ENCODE data around the gene TMEM106C. TPM values are rescaled to one million over a fixed set of nuclear protein-coding genes. Genes with fewer than 3 reads are reported as not detected.

The TMEM106C gene
- total RNA-seq, 1 donor from 2014 or later = 31.3 TPM

GRCh38 chr12:47980197-47980596 lies 16.8 kb downstream of the TMEM106C start:
- Mint-ChIP-seq H3K4me3 (no peak overlapping the region), H3K4me1 (no peaks in the 10 kb centered on the region), H3K36me3 (ENCODE audit: low read depth) (no peaks in the 10 kb centered on the region), H3K9me3 (no peaks in the 10 kb centered on the region), H3K27me3 (peaks cover 2% of the 10 kb centered on the region), H3K27ac (no peak overlapping the region)
- ATAC-seq (ENCODE audit: low read depth) (no peak), DNase-seq (no peak)
- intact Hi-C loops (cut with micrococcal nuclease) = no loop called here
- CTCF ChIA-PET = no interaction called here
- no peak for TF ChIP-seq CTCF (IDR thresholded peaks at IDR 0.05)
- POLR2A ChIA-PET = no interaction called here

GRCh38 chr12:47980779-47981495 lies 17.5 kb downstream of the TMEM106C start:
- intact Hi-C loops (cut with micrococcal nuclease) = no loop called here
- H3K27me3 Mint-ChIP-seq = peaks cover 2% of the 10 kb centered on the region
- ChIA-PET CTCF (no interaction called here), POLR2A (interaction anchor here (0.7 kb wide), 1 partner anchor 26 kb away, joined by 3 read pairs; no protein-coding TSS in a partner anchor)
- no peaks in the 10 kb centered on the region for H3K4me1 Mint-ChIP-seq
- DNase-seq = no peak
- no peaks in the 10 kb centered on the region for H3K9me3 Mint-ChIP-seq
- no peak for TF ChIP-seq CTCF (IDR thresholded peaks at IDR 0.05)
- no peak overlapping the region for H3K27ac Mint-ChIP-seq
- H3K36me3 Mint-ChIP-seq (ENCODE audit: low read depth) = no peaks in the 10 kb centered on the region
- no peak overlapping the region for H3K4me3 Mint-ChIP-seq
- no peak for ATAC-seq (ENCODE audit: low read depth)

GRCh38 chr12:47981496-47982260 lies 18.3 kb downstream of the TMEM106C start:
- H3K27me3 Mint-ChIP-seq = peaks cover 2% of the 10 kb centered on the region
- ChIA-PET POLR2A (interaction anchor here (0.7 kb wide), 1 partner anchor 25 kb away, joined by 3 read pairs; no protein-coding TSS in a partner anchor), CTCF (no interaction called here)
- H3K27ac Mint-ChIP-seq = no peak overlapping the region
- H3K36me3 Mint-ChIP-seq (ENCODE audit: low read depth) = no peaks in the 10 kb centered on the region
- intact Hi-C loops (cut with micrococcal nuclease) = no loop called here
- no peaks in the 10 kb centered on the region for H3K9me3 Mint-ChIP-seq
- no peak overlapping the region for H3K4me3 Mint-ChIP-seq
- ATAC-seq (ENCODE audit: low read depth) (no peak), DNase-seq (no peak)
- TF ChIP-seq CTCF (IDR thresholded peaks at IDR 0.05) = no peak
- H3K4me1 Mint-ChIP-seq = no peaks in the 10 kb centered on the region

GRCh38 chr12:47982311-47982710 lies 18.9 kb downstream of the TMEM106C start:
- Mint-ChIP-seq H3K27me3 (peaks cover 2% of the 10 kb centered on the region), H3K4me1 (peaks cover 2% of the 10 kb centered on the region), H3K27ac (no peak overlapping the region), H3K9me3 (no peaks in the 10 kb centered on the region), H3K4me3 (no peak overlapping the region), H3K36me3 (ENCODE audit: low read depth) (no peaks in the 10 kb centered on the region)
- no peak for ATAC-seq (ENCODE audit: low read depth)
- ChIA-PET POLR2A (no interaction called here), CTCF (no interaction called here)
- peak; percentile 7 for DNase-seq
- intact Hi-C loops (cut with micrococcal nuclease) = no loop called here
- TF ChIP-seq CTCF (IDR thresholded peaks at IDR 0.05) = no peak

- Mint-ChIP-seq H3K27me3 (peaks cover 2% of the 10 kb centered on the region), H3K36me3 (ENCODE audit: low read depth) (no peaks in the 10 kb centered on the region), H3K27ac (no peak overlapping the region), H3K4me1 (peaks cover 4% of the 10 kb centered on the region), H3K9me3 (no peaks in the 10 kb centered on the region), H3K4me3 (no peak overlapping the region)
- intact Hi-C loops (cut with micrococcal nuclease) = no loop called here
- peak; percentile 11 for DNase-seq
- CTCF ChIA-PET = no interaction called here
- TF ChIP-seq CTCF (IDR thresholded peaks at IDR 0.05) = no peak
- ATAC-seq (ENCODE audit: low read depth) = no peak
- POLR2A ChIA-PET = no interaction called here
Measured at GRCh38 chr12:47982770-47983169, 19.4 kb downstream of the TMEM106C start.
